Suprapubic skin (tissue), 4 donors: ENCODE results near the gene HOATZ. TPM values are rescaled to one million over a fixed set of nuclear protein-coding genes. Genes with fewer than 3 reads are reported as not detected.

Source experiments
- DNase-seq, 2 donors: peaks; one replicate each; pipeline ENCODE4 v3.0.0-alpha.2; 2019; ENCODE audit warnings: low spot score in 2 of 2
- H3K27ac ChIP-seq: fragments of 200-600 bp; sonication (generic); one replicate; pipeline ENCODE4 v1.5.1; 2019
- H3K27me3 ChIP-seq: fragments of 200-600 bp; sonication (generic); one replicate; pipeline ENCODE4 v1.5.1; 2019
- H3K36me3 ChIP-seq: fragments of 200-600 bp; sonication (generic); one replicate; pipeline ENCODE4 v1.5.1; 2019
- H3K4me1 ChIP-seq: fragments of 200-600 bp; sonication (generic); one replicate; pipeline ENCODE4 v1.5.1; 2019
- H3K4me3 ChIP-seq: fragments of 200-600 bp; sonication (generic); one replicate; pipeline ENCODE4 v1.5.1; 2019; ENCODE audit warnings: mild to moderate bottlenecking
- H3K9me3 ChIP-seq: fragments of 200-600 bp; sonication (generic); one replicate; pipeline ENCODE4 v1.5.1; 2019
- EP300 ChIP-seq: sonication (generic); formaldehyde crosslinking; IDR thresholded peaks from one replicate; pipeline ENCODE4 v1.6.1; 2017; ENCODE audit warnings: antibody characterized with exemption
- POLR2A ChIP-seq, 2 donors: fragments of 450-650 bp; IDR thresholded peaks; one replicate each; pipeline ENCODE4 v1.6.1; 2017; ENCODE audit warnings: antibody characterized with exemption in 2 of 2, mild to moderate bottlenecking in 2 of 2, moderate library complexity in 2 of 2
- POLR2AphosphoS5 ChIP-seq, 3 donors: sonication (generic); formaldehyde crosslinking; IDR thresholded peaks; one replicate each; pipeline ENCODE4 v1.6.1; 2017; ENCODE audit warnings: antibody characterized with exemption in 3 of 3
- WGBS: methylation state at CpG from one replicate; pipeline ENCODE4 v1.1.5; 2018; 5-methylcytosine and 5-hydroxymethylcytosine counted together
- total RNA-seq, 4 donors: library from RNA; depleted of rRNA; stranded (reverse); fragments of >200 nt; gene quantifications; one replicate each; pipeline ENCODE4 v1.1.0, GENCODE V29; 2016
- TF ChIP-seq, protein P1 (sequence below), 2 donors: fragments of 200-600 bp in 1 of 2; fragments of 450-650 bp in 1 of 2; sonication (generic) in 1 of 2; IDR thresholded peaks; one replicate each; pipeline ENCODE4 v1.5.1; 2016 to 2019; ENCODE audit warnings: antibody characterized with exemption in 2 of 2, mild to moderate bottlenecking in 1 of 2, moderate library complexity in 1 of 2

Gene HOATZ
- total RNA-seq, 4 donors from 2014 or later, result not detected

DNA sequence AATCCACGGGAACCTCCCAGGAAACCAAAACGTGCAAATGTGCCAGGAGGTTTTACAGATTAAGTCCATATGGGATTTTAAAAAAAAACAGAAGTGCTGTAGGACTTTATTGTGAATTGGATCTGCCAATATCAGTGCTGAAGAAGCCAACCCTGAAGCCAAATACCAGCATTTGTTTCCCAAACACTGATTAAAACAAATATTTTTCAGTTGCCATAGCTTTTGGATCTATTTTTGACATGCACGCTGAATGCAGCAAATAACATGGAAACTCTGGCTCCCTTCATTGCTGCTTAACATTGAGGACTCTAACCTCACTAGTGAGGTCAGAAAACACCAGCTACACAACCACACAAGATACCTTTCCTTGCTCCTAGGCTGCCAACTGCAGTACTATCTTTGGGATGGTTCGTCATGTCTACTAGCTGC is 59.3 kb downstream of the HOATZ start:
- TF ChIP-seq EP300 (no peak), POLR2AphosphoS5 (IDR thresholded peaks at IDR 0.05) (no peak), POLR2A (IDR thresholded peaks at IDR 0.05) (no peak)
- TF ChIP-seq, protein P1, sequence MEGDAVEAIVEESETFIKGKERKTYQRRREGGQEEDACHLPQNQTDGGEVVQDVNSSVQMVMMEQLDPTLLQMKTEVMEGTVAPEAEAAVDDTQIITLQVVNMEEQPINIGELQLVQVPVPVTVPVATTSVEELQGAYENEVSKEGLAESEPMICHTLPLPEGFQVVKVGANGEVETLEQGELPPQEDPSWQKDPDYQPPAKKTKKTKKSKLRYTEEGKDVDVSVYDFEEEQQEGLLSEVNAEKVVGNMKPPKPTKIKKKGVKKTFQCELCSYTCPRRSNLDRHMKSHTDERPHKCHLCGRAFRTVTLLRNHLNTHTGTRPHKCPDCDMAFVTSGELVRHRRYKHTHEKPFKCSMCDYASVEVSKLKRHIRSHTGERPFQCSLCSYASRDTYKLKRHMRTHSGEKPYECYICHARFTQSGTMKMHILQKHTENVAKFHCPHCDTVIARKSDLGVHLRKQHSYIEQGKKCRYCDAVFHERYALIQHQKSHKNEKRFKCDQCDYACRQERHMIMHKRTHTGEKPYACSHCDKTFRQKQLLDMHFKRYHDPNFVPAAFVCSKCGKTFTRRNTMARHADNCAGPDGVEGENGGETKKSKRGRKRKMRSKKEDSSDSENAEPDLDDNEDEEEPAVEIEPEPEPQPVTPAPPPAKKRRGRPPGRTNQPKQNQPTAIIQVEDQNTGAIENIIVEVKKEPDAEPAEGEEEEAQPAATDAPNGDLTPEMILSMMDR (IDR thresholded peaks at IDR 0.05), result no peak
- 20% methylated on average over 4 of the region's 4 CpGs for WGBS
- Histone ChIP-seq H3K27ac (peak overlapping the region; percentile 53), H3K36me3 (no peaks in the 10 kb centered on the region), H3K4me1 (peaks cover 22% of the 10 kb centered on the region), H3K27me3 (no peaks in the 10 kb centered on the region), H3K9me3 (no peaks in the 10 kb centered on the region), H3K4me3 (peak overlapping the region; percentile 15)
- DNase-seq, result no peak

DNA sequence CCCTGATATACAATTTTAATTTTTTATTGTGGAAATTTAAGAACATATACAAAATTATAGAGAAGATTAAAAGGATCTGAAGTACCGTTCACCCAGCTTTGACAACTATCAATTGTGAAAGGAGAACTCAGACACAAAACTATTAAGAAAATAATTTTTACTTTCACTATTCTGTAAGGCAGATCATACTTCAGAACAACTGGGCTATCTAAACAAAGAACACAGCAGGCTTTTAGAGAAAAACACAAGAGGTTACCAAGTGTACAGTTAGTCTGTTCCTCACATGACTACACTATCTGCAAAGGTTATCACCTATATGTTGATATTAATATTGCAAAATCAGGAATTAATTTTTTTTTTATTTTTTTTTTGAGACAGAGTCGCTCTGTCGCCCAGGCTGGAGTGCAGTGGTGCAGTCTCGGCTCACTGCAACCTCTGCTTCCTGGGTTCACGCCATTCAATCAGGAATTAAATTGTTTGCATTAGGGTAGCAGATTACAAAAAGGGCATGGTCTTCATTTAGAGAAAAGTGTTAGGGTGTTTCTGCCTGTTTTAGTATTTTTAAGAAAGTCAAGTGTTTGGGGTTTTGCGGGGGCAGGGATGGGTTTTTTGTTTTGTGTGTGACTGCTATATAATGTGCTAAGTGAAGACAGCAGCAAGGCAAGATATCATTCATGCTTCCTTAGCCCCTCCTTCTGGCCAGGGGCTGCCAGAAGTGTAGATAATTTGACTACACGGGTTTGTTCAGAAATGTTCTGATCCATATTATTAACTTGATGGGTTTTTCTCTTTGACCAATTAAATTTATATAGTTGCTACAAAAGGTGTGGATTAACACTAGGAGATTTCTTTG is 60.0 kb downstream of the HOATZ start:
- peaks cover 22% of the 10 kb centered on the region for H3K4me1 ChIP-seq
- no peaks in the 10 kb centered on the region for H3K27me3 ChIP-seq
- peak overlapping the region; percentile 15 for H3K4me3 ChIP-seq
- 43% methylated on average over 7 of the region's 7 CpGs for WGBS
- no peak for DNase-seq
- H3K27ac ChIP-seq, result peak overlapping the region; percentile 53
- H3K36me3 ChIP-seq, result no peaks in the 10 kb centered on the region
- no peaks in the 10 kb centered on the region for H3K9me3 ChIP-seq
- no peak for TF ChIP-seq POLR2A (IDR thresholded peaks at IDR 0.05)
- no peak for TF ChIP-seq POLR2AphosphoS5 (IDR thresholded peaks at IDR 0.05)
- no peak for TF ChIP-seq EP300
- TF ChIP-seq, protein P1 (IDR thresholded peaks at IDR 0.05), result no peak

DNA sequence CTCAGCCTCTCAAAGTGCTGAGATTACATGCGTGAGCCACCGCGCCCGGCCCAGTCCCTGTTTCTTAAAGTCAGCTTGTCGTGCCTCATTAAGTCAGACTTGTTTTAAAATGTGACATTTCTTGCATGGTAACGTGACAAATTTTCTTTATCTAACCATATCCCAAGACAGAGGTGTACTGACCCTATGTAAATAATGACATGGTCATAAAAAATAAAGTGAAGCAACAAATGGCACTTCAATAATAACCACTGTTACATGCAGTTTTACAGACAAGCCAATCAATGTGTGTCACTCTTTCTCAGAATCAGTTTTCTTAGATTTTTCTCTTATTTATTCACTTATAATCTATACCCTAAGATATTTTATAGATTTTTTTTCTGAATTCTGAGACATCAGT is 61.2 kb downstream of the HOATZ start:
- no peaks in the 10 kb centered on the region for H3K27me3 ChIP-seq
- WGBS, result 94% methylated on average over 6 of the region's 6 CpGs
- no peaks in the 10 kb centered on the region for H3K36me3 ChIP-seq
- no peak for TF ChIP-seq POLR2A (IDR thresholded peaks at IDR 0.05)
- no peak for TF ChIP-seq EP300
- TF ChIP-seq, protein P1 (IDR thresholded peaks at IDR 0.05), result no peak
- no peak for TF ChIP-seq POLR2AphosphoS5 (IDR thresholded peaks at IDR 0.05)
- H3K4me1 ChIP-seq, result peaks cover 22% of the 10 kb centered on the region
- no peaks in the 10 kb centered on the region for H3K9me3 ChIP-seq
- H3K4me3 ChIP-seq, result no peak overlapping the region
- no peak overlapping the region for H3K27ac ChIP-seq
- DNase-seq, result no peak

DNA sequence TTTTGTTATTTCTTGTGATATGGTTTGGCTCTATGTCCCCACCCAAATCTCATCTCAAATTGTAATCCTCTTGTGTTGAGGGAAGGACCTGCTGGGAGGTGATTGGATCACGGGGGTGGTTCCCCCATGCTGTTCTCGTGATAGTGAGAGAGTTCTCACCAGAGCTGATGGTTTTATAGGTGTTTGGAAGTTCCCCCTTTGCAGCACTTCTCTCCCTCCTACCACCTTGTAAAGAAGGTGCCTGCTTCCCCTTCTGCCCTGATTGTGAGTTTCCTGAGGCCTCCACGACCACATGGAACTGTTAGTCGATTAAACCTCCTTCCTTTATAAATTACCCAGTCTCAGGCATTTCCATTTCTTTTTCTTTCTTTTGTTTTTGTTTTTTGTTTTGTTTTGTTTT is 63.2 kb downstream of the HOATZ start:
- H3K36me3 ChIP-seq, result no peaks in the 10 kb centered on the region
- no peak for TF ChIP-seq EP300
- H3K4me1 ChIP-seq, result peaks cover 11% of the 10 kb centered on the region
- H3K9me3 ChIP-seq, result no peaks in the 10 kb centered on the region
- no peak overlapping the region for H3K4me3 ChIP-seq
- no peak overlapping the region for H3K27ac ChIP-seq
- no peak for DNase-seq
- 77% methylated on average over 4 of the region's 4 CpGs for WGBS
- H3K27me3 ChIP-seq, result no peaks in the 10 kb centered on the region

DNA sequence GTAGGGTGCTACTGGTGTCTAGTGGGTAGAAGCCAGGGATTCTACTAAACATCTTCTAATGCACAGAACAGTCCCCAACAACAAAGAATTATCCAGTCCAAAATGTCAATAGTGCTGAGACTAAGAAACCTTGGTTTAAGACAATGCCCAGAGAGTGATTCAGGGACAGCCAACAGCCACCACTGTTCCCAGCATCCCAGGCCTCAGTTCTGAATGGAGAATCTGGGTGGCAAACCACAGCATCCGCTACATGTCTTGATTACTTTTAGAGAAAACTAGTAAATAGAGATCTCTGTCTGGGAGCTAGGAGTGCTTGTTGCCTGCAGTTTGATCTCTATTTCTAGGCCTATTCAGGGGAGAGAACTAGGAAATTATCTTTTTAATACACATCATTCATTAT is 66.8 kb downstream of the HOATZ start:
- Histone ChIP-seq H3K4me3 (no peak overlapping the region), H3K9me3 (no peaks in the 10 kb centered on the region), H3K36me3 (no peaks in the 10 kb centered on the region), H3K27ac (no peak overlapping the region), H3K4me1 (no peaks in the 10 kb centered on the region), H3K27me3 (no peaks in the 10 kb centered on the region)
- no peak for TF ChIP-seq POLR2AphosphoS5 (IDR thresholded peaks at IDR 0.05)
- no peak for TF ChIP-seq POLR2A (IDR thresholded peaks at IDR 0.05)
- TF ChIP-seq EP300, result no peak
- TF ChIP-seq, protein P1 (IDR thresholded peaks at IDR 0.05), result no peak
- DNase-seq, result no peak
- WGBS, result 100% methylated on average over 1 of the region's 1 CpG
